KG1 (cell line): ENCODE data around the gene RPLP2.

Experiments used
- DNase-seq: peaks from one replicate; lab custom pipeline; 2025; lab: John Stamatoyannopoulos, UW

Gene RPLP2

DNA sequence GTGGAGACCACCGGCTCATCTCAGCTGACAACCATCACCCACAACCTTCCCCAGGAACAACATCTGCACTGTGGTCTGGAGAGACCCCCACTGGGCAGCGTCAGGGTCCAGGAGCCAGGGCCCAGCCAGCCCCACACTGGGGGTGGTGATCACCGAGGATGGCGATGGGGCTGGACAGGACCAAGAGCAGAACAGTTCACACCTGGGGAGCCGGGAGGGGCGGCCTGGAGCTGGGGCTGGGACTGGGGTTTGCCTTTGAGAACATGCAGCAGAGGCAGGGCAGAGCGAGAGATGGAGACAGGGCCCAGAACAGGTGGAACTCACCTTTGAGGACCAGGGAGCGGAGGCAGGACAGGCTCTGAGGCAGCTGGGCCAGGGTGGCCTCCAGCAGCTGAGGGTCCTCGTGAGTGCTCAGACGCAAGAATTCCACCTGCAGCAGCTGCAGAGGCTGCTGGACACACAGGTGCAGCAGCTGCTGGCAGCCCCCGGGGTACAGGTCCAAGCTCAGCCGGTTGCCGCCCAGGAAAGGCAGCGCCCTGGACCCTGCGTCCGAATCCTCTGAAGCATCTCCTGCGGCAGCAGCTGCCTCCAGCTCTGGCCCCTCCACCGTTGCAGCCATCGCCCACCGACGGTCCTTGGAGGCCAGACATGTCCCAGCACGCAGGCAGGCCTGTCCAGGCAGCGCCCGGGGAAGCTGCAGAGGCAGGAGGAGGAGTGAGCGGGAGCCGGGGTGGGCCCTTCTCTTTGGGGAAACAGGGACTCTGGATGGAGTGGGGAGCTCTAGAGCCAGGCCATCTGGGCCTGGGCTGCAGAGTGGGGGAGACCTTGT, 5.8 kb upstream of the RPLP2 start:
- no peak for DNase-seq

DNA sequence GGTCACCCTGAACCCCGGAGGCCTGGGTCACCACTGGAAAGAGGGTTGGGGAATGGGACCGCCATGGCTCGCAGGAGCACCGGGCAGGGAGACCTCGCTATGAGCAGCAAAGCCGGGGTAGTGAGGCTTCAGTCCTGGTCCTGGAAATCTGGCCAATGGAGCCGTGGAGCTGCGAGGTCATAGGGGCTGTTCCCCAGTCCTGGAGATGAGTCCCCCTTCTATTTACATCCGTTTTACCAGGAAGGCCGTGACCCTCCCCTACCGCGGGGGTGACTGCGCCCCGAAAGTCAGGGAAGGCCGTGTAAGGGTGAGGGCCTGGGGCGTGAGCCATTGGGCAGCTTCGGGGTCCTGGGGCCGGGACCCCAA, 5.2 kb upstream of the RPLP2 start:
- no peak for DNase-seq

DNA sequence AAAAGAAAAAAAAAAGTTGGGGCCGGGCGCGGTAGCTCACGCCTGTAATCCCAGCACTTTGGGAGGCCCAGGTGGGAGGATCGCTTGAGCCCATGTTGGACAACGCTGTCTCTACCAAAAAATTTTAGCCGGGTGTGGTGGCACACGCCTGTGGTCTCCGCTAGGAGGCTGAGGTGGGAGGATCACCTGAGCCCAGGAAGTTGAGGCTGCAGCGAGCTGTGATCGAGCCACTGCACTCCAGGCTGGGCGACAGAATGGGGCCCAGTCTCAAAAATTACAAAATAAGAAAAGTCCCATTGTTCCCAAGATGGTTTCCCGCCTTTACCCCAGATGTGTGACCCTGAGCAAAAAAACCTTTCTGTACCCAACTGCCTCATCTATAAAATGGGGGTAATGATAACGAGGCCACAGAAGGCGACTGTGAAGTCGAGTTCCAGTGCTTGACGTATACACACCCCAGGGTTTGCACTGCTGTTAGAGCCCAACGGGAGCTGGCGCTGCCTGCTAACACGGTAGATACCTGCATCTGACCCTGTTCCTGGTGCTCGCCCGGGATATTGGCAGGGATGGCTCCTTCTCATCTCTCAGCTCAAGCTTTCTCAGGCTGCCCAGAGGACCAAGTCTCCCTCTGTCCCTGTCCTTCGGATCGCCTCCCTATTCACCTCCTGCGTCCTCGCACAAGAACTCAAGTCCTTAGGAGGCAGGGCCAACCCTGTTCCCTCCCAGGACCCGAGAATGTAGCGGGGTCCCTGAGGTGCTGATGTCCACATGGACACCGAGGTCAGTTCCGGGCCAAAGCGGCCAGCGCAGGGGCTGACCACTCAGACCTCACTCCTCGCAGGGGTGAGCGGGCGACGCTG, 1.1 kb upstream of the RPLP2 start:
- DNase-seq: no peak

DNA sequence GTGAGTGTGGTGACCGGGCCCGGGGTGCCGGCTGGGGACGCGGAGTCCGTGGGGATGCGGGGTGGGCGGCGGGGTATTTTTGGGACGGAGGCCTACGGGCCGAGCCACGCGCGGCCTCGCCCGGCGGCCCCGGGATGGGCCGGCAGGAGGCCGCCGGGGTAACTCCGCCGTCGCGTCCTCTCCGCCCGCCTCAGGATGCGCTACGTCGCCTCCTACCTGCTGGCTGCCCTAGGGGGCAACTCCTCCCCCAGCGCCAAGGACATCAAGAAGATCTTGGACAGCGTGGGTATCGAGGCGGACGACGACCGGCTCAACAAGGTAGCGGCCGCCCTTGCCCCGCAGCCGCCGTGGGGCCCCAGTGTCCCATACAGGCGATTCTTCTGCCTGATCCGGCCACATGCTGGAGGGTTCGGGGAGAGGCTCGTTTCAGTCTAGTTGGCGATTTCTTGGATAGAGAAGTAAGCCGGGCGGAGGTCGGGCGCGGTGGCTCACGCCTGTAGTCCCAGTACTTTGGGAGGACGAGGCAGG, 337 bp downstream of the RPLP2 start:
- no peak for DNase-seq

DNA sequence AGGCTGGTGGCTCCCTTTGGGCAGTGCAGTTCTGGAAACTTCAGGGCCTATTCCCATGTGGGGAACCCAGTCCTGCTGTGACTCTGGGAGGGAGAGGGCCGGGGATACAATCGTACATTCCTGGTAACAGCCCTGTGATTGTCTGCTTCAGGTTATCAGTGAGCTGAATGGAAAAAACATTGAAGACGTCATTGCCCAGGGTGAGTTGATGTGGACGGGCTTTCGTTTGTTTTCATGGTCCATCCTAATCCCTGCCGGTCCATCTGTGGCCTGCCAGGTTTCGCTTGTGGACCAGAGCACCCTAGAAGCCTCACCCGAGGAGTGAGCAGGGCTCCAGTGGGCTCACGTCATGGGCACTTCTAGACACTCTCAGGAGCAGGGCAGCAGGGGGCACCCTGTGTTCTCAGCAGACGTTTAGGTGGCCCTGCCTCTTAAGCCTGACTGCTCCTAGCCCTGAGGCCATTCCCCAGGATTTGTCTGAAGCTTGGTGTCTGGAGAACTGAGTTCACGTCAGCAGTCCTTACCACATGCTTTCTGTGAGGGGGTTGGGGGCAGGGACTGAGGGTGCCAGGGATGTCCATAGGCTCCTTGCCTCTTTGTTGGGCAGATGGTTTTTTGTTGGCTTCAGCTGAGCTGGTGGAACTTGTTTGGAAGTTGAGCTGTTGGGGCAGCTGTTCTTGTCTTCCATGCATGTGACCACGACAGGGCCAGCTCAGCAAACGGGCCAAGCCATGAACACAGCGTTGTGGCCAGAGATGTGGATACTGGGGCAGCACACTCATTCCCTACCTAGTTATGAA, 1.9 kb downstream of the RPLP2 start:
- no peak for DNase-seq

DNA sequence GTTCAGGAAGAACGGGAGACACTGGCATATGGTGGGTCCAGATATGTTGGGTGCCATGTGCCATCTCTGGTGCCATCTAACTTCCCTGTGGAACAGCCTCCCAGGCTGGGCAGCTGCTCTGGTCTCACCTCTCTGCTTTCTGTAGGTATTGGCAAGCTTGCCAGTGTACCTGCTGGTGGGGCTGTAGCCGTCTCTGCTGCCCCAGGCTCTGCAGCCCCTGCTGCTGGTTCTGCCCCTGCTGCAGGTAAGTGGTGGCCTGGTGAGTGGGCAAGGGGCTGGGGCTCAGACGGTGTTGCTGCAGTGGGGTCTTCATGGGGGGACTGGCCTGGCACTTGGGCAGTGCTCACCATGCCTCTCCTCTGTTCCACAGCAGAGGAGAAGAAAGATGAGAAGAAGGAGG, 2.6 kb downstream of the RPLP2 start:
- no peak for DNase-seq

DNA sequence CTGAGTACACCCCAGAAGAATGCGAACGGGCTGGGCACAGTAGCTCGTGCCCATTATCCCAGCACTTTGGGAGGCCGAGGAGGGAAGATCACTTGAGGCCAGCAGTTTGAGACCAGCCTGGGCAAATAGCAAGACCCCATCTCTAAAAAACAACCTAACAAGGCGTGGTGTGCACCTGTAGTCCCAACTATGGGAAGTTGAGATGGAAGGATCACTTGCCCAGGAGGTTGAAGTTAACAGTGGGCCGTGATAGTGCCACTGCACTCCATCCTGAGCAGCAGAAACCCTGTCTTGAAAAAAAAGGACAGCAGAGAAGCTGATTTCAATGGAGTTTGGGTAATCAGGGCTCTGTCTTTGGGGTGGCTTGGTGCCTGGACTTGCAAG, 3.3 kb downstream of the RPLP2 start:
- no peak for DNase-seq

DNA sequence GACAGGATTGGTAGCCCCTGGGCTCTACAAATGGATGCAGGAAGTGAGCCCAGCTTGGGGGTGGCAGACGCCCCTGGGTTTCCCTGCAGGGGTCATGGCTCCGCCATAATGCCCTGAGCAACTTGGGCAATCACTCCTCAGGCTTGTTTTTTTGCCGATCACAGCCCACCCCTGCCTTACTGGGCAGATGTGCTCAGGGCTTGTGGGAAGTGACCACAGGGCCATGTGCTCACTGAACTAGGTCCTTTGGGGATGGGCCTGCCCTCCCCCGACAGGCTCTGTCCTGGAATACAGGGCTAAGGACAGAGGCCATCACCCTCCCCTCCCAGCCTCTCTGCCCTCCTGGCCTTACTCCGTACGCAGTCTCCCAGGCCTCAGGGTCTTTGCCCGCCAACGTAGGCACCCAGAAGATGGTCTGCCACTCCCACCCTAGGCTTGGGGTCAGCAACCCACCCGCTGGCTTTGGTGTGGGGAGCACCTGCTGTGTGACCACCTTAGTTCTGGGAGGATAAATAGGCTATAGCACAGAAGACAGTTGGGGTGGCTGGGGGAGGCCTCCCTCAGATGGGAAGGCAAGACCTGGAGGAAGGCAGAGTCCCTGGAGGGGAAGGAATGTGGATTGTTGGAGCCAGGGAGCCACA, 3.8 kb downstream of the RPLP2 start:
- DNase-seq: no peak

DNA sequence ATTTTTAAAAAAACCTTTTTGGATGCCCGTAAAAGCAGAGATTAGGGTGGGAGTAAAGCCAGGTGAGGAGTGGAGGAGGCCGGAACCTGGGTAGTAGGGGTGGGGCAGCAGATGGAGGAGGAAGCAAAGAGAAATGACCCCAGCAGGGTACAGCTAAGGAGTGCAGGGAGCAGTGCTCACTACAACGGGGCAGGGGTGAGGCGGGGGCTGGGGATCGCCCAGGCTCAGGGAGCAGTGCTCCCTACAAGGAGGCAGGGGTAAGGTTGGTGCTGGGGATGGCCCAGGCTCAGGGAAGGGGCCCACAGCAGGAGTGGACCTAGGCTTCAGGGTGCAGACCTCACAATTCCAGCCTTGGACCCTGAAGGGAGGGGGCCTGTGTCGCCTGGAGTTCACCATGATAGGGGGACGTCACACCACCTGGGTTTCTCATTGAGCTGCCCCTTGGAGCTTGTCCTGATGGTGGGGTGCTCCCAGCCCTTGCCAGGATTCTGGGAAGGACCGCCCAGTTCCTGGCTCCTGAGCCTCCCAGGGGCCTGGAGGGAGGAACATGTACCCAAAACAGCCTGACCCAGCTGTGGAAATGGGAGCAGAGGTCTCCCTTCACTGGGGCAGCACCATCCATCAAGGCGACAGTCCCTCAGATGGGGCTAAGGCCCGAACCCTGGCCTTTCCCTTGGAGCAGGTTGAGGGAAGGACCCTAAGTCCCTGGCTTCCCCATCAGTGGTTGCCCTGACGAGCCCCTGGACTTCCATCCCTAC, 6.1 kb downstream of the RPLP2 start:
- no peak for DNase-seq

DNA sequence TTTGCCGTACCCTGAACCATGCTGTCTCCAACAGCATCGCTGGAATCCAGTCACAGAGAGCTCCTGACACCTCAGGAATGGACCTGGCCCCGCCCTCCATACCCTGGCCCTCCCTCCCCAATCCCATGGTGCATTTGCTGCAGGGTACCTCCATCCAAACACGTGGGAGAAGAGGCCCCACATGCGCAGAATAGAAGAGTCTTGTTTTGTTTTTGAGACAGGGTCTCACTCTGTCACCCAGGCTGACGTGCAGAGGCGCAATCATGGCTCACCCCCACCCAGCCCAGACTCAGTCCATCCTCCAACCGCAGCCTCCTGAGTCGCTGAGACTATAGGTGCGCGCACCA, 6.6 kb downstream of the RPLP2 start:
- no peak for DNase-seq

DNA sequence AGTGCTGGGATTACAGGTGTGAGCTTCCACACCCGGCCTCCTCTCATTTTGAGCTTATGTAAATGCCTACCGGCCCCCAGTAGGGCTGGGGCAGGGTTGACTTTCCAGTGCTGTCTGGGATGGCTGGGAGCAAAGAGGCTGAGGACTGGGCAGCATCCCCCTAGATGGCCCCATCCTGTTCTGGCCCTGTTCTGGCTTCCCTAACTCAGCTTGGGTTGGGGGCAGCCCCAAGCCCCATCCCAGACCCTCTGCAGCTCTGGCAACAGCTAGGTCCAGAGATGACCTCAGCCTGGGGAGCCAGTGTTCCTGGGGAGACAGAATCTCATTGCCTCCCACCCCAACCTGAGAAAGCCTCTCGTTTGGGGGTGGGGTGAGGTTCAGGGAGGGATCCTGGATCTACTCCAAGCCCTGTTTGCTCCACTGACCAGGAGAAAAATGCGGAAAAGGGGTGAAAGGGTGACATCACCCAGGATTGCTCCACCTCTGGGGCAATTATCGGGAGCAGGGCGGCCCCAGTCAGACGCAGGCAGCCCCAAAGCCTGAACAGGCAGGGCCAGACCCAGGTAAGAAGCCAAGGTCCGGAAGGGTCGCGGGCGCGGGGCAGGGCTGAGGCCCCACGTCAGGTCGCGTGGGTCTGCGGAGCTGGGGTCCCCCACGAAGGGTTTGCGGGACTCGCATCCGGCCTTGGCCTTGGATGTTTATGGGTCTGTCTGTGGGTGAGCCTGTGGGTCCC, 8.8 kb downstream of the RPLP2 start, which contains the start of gene PNPLA2:
Gene PNPLA2, plus strand, starts transcription at position 519 of the 733 bp plus-strand sequence. CDS start 805 bp downstream, outside the sequence.
- no peak for DNase-seq

DNA sequence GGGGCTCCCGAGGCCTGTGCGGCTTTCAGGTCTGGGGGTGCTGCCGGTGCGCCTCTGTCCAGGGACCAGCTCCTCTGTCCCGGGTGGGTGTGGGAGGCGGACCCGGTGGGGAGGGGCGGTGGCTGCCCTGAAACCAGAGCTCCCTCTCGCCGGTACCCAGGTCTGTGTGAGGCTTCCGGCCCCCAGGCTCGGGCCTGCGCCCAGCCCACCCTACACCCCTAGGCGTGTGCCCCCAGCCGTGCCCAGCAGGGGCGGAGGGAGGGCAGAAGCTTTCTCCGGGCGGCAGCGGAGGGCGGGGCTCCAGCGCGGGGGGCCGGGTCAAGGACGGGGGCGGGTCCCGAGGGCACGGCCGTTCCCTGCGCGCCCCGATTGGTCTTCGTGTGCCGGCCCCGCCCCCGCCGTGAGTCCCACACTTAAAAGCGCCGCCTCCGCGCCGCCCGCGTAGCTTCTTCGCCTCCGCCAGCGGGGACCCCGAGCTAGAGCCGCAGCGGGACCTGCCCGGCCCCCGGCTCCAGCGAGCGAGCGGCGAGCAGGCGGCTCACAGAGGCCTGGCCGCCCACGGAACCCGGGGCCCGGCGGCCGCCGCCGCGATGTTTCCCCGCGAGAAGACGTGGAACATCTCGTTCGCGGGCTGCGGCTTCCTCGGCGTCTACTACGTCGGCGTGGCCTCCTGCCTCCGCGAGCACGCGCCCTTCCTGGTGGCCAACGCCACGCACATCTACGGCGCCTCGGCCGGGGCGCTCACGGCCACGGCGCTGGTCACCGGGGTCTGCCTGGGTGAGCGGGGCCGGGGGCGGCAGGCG, 9.6 kb downstream of the RPLP2 start:
- DNase-seq: peak; percentile 84

DNA sequence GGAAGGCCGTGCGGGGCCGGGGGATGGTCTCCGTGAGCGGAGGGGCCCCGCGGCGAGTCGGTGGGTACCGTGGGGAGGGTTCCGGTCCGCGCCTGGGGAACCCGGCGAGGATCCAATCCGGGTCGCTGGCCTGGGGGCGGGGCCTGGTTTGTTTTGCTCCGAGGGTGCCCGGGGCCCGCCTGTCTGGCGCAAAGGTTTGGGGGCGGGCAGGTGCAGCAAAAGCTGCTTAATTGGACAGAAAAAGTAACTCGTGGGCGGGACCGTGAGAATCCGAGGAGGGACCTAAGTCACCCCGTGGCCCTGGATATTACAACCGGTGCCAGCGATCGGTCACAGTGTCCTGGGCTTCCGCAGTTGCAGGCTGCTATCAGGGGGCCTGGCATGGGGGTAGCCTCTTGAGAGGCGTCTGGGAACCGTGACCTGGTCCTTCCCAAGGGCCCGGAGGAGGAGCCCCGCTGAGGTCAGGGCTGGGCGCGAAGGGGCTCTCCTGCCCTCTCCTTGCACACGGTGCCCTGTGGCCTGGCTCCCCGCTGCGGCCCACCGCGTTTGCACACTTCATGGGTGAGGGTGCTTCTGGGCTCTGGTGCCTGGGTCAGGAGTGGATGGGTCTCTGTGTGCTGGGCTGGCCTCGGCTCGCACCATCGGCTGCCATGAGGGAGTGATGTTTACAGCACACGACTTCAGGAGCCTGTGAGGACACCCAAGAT, 10.3 kb downstream of the RPLP2 start:
- peak; percentile 80 for DNase-seq

DNA sequence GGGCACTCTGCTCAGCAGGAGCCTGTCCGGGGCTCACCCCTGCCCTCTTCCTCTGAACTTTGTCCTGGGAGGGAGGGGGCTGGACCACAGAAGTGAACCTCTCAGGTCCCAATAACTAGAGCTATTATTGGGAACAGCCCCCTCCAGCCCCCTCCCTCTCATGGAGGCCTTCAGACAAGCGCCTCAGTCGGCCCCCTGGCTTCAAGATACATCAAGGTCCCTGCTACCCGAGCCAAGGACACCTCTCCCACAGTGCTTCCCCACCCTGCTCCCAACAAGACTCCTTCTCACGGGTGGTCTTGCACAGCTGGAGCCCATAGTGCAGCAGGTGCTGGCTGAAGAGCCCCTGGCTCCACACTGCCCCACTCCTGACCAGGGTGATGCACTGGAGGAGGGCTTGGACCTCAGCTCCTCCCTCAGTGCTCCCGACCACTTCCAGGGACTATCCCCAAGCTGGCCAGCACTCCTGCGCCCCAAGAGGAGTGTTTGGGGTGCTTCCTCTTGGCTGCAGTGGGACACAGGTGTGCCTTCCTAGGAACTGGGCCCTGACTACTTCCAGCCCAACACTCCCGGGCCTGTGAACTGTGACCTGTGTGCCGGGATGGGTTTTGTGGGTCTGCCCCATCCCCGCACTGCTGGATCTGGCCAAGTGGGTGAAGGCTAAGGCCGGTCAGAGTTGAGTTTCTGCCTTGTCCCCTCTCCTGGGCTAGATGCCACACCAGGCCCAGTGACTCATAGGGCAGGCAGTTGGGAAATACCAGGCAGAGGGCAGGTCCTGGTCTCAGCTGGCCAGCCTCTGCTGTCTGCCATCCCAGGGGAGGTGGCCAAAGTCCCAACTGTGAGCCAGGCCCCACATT, 11.1 kb downstream of the RPLP2 start:
- DNase-seq: no peak

DNA sequence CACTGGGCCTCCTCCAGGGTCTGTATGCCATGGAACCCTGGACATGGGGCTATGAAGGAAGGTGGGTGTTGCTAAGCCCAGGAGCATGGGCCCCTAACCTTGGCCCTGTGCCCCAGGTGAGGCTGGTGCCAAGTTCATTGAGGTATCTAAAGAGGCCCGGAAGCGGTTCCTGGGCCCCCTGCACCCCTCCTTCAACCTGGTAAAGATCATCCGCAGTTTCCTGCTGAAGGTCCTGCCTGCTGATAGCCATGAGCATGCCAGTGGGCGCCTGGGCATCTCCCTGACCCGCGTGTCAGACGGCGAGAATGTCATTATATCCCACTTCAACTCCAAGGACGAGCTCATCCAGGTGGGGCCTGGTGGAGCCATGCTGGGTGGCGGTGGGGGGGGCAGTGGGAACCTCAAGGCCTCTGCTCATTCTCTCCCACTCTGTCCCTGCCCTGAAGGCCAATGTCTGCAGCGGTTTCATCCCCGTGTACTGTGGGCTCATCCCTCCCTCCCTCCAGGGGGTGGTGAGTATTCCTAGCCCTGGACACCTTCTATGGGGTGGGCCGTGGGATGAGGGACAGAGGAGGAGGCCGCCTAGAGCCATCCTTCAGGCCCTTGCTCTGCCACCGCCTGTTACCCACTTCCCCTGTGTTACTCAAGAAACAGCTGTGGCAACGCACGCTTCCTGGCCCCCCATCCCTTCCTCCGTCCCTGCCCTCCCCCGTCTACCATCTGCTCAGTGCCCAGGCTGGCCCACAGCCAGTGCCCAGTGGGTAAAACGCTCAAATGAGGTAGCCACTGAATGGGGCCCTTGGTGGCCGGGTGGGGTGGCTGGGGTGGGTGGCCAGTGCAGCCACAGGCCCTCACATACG, 12.0 kb downstream of the RPLP2 start:
- no peak for DNase-seq

DNA sequence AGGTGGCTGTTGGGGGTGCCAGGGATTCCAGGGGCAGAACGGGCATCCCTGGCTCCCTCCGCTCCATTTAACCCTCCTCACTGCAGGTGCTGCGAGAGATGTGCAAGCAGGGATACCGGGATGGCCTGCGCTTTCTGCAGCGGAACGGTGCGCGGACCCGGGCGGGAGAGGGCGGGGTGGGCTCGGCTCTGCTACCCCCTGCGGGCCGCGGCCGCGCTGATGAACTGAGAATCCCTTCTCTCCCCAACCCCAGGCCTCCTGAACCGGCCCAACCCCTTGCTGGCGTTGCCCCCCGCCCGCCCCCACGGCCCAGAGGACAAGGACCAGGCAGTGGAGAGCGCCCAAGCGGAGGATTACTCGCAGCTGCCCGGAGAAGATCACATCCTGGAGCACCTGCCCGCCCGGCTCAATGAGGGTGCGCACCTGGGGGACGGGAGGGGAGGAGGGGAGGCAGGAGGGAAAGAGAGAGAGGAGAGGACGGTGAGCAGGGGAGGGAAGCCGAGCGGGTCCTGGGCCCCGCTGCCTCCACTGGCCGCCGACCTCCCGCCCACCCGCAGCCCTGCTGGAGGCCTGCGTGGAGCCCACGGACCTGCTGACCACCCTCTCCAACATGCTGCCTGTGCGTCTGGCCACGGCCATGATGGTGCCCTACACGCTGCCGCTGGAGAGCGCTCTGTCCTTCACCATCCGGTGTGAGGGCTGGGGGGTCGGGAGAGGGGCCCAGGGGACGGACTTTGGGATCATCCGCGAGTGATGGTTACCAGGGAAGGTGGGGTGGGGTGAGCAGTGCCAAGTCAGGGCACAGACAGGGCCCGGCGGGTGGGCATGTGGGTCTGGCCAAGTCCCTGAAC, 13.9 kb downstream of the RPLP2 start:
- no peak for DNase-seq
